ENCODE data around the gene ABTB2.

Gene ABTB2

GRCh38 chr11:34204396-34205279 is 153.2 kb downstream of the ABTB2 start:
- no peak overlapping the region for H3K27ac ChIP-seq (ENCODE audit: low read depth, low read length)
- no peak overlapping the region for H3K9ac ChIP-seq (ENCODE audit: low read depth in 1 of 2, low read length in 2 of 2)
- no peaks in the 10 kb centered on the region for H3K9me3 ChIP-seq (ENCODE audit: control insufficient read depth in 1 of 2, low read length in 2 of 2)
- H3K36me3 ChIP-seq (ENCODE audit: control insufficient read depth in 1 of 2, insufficient read depth in 2 of 2, low read length in 2 of 2), result no peaks in the 10 kb centered on the region
- no peaks in the 10 kb centered on the region for H3K27me3 ChIP-seq (ENCODE audit: control insufficient read depth in 1 of 2, insufficient read depth in 2 of 2, low read length in 2 of 2)
- no peak overlapping the region for H3K4me3 ChIP-seq (ENCODE audit: low read depth in 1 of 2, low read length in 2 of 2)
- peaks cover 4 to 10% of the 10 kb centered on the region in 2 donors for H3K4me1 ChIP-seq (ENCODE audit: control insufficient read depth in 1 of 2, insufficient read depth in 2 of 2, low read length in 2 of 2)

DNA sequence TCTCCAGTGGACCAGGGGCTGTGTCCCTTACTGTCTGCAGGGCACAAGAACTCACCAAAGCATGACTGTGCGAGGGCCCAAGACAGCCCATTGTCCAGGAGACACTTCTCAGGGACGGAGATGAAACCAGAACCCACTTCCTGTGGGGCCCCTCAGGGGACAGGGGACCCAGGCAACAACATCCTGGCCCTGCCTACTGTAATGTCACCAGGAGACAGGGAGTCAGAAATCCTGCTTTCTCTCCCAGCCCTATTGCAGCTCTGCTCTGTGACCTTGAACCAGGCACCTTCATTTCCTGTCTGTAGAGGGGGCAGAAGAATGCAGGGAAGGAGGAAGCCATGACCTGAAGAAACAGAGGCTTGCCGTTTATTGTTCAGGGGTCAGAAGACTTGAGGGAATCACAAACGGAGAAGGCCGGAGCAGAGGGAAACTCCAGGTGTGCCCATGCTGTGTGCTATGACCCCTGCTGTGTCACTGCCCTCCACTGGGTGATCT is 154.4 kb downstream of the ABTB2 start:
- Histone ChIP-seq H3K27ac (ENCODE audit: low read depth, low read length) (no peak overlapping the region), H3K27me3 (ENCODE audit: control insufficient read depth in 1 of 2, insufficient read depth in 2 of 2, low read length in 2 of 2) (no peaks in the 10 kb centered on the region), H3K36me3 (ENCODE audit: control insufficient read depth in 1 of 2, insufficient read depth in 2 of 2, low read length in 2 of 2) (no peaks in the 10 kb centered on the region), H3K9me3 (ENCODE audit: control insufficient read depth in 1 of 2, low read length in 2 of 2) (no peaks in the 10 kb centered on the region), H3K4me1 (ENCODE audit: control insufficient read depth in 1 of 2, insufficient read depth in 2 of 2, low read length in 2 of 2) (peaks cover 4 to 6% of the 10 kb centered on the region in 2 donors), H3K4me3 (ENCODE audit: low read depth in 1 of 2, low read length in 2 of 2) (no peak overlapping the region), H3K9ac (ENCODE audit: low read depth in 1 of 2, low read length in 2 of 2) (no peak overlapping the region)

- no peaks in the 10 kb centered on the region for H3K27me3 ChIP-seq (ENCODE audit: control insufficient read depth in 1 of 2, insufficient read depth in 2 of 2, low read length in 2 of 2)
- H3K27ac ChIP-seq (ENCODE audit: low read depth, low read length), result no peak overlapping the region
- H3K4me1 ChIP-seq (ENCODE audit: control insufficient read depth in 1 of 2, insufficient read depth in 2 of 2, low read length in 2 of 2), result no peaks in the 10 kb centered on the region
- H3K4me3 ChIP-seq (ENCODE audit: low read depth in 1 of 2, low read length in 2 of 2), result no peak overlapping the region
- H3K36me3 ChIP-seq (ENCODE audit: control insufficient read depth in 1 of 2, insufficient read depth in 2 of 2, low read length in 2 of 2), result peaks cover 0 to 4% of the 10 kb centered on the region in 2 donors
- H3K9me3 ChIP-seq (ENCODE audit: control insufficient read depth in 1 of 2, low read length in 2 of 2), result no peaks in the 10 kb centered on the region
- H3K9ac ChIP-seq (ENCODE audit: low read depth in 1 of 2, low read length in 2 of 2), result no peak overlapping the region
Measured at GRCh38 chr11:34201129-34201528, 156.7 kb downstream of the ABTB2 start.

- no peak overlapping the region for H3K9ac ChIP-seq (ENCODE audit: low read depth in 1 of 2, low read length in 2 of 2)
- H3K9me3 ChIP-seq (ENCODE audit: control insufficient read depth in 1 of 2, low read length in 2 of 2), result no peaks in the 10 kb centered on the region
- no peak overlapping the region for H3K27ac ChIP-seq (ENCODE audit: low read depth, low read length)
- H3K4me1 ChIP-seq (ENCODE audit: control insufficient read depth in 1 of 2, insufficient read depth in 2 of 2, low read length in 2 of 2), result no peaks in the 10 kb centered on the region
- H3K36me3 ChIP-seq (ENCODE audit: control insufficient read depth in 1 of 2, insufficient read depth in 2 of 2, low read length in 2 of 2), result peaks cover 0 to 7% of the 10 kb centered on the region in 2 donors
- no peak overlapping the region for H3K4me3 ChIP-seq (ENCODE audit: low read depth in 1 of 2, low read length in 2 of 2)
- H3K27me3 ChIP-seq (ENCODE audit: control insufficient read depth in 1 of 2, insufficient read depth in 2 of 2, low read length in 2 of 2), result no peaks in the 10 kb centered on the region
Measured at GRCh38 chr11:34199525-34199924, 158.3 kb downstream of the ABTB2 start.

DNA sequence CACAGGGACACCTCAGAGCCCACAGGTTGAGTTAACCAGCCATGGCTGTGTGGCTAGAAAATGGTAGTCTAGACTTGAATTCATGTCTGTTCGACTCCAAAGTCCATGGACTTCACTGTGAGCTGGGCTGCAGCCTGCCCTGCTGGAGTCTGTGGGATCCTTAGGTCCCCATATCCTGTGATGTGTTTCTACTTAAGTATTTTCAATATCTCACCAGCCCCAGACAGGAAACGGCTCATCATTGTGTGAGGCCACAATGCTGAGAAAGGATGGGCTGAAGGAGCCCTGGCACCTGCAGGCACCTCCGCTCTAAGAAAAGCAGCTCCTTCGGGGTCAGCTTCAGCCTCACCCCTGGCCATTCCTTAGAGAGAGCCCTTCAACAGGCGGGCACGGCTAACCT is 159.3 kb downstream of the ABTB2 start:
- no peak overlapping the region for H3K27ac ChIP-seq (ENCODE audit: low read depth, low read length)
- H3K9me3 ChIP-seq (ENCODE audit: control insufficient read depth in 1 of 2, low read length in 2 of 2), result no peaks in the 10 kb centered on the region
- peaks cover 0 to 3% of the 10 kb centered on the region in 2 donors for H3K4me1 ChIP-seq (ENCODE audit: control insufficient read depth in 1 of 2, insufficient read depth in 2 of 2, low read length in 2 of 2)
- H3K27me3 ChIP-seq (ENCODE audit: control insufficient read depth in 1 of 2, insufficient read depth in 2 of 2, low read length in 2 of 2), result no peaks in the 10 kb centered on the region
- H3K9ac ChIP-seq (ENCODE audit: low read depth in 1 of 2, low read length in 2 of 2), result no peak overlapping the region
- H3K36me3 ChIP-seq (ENCODE audit: control insufficient read depth in 1 of 2, insufficient read depth in 2 of 2, low read length in 2 of 2), result peaks cover 0 to 7% of the 10 kb centered on the region in 2 donors
- no peak overlapping the region for H3K4me3 ChIP-seq (ENCODE audit: low read depth in 1 of 2, low read length in 2 of 2)

DNA sequence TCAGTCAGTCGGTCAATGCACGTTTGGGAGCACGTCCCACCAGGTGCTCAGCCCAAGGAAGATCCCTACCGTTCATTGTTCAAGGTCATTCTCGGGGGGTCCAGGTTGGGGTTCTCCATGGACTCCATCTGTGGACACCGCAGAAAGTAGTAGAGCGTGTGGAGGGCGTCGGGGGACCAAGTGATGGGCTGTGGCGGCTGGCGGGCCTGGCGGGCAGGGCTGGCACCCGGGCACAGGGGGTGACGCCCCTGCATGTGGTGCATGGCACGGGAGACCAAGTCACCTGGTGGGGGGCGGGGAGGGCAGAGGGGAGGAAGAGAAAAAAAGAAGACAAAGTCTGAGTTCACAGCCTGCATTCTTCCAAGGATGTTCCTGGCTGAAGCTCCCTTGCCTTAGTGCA is 160.6 kb downstream of the ABTB2 start:
- Histone ChIP-seq H3K4me3 (ENCODE audit: low read depth in 1 of 2, low read length in 2 of 2) (no peak overlapping the region), H3K9me3 (ENCODE audit: control insufficient read depth in 1 of 2, low read length in 2 of 2) (no peaks in the 10 kb centered on the region), H3K36me3 (ENCODE audit: control insufficient read depth in 1 of 2, insufficient read depth in 2 of 2, low read length in 2 of 2) (peaks cover 0 to 7% of the 10 kb centered on the region in 2 donors), H3K9ac (ENCODE audit: low read depth in 1 of 2, low read length in 2 of 2) (no peak overlapping the region), H3K27me3 (ENCODE audit: control insufficient read depth in 1 of 2, insufficient read depth in 2 of 2, low read length in 2 of 2) (no peaks in the 10 kb centered on the region), H3K27ac (ENCODE audit: low read depth, low read length) (no peak overlapping the region), H3K4me1 (ENCODE audit: control insufficient read depth in 1 of 2, insufficient read depth in 2 of 2, low read length in 2 of 2) (peaks cover 5 to 7% of the 10 kb centered on the region in 2 donors)

- Histone ChIP-seq H3K27ac (ENCODE audit: low read depth, low read length) (no peak overlapping the region), H3K27me3 (ENCODE audit: control insufficient read depth in 1 of 2, insufficient read depth in 2 of 2, low read length in 2 of 2) (no peaks in the 10 kb centered on the region), H3K9me3 (ENCODE audit: control insufficient read depth in 1 of 2, low read length in 2 of 2) (no peaks in the 10 kb centered on the region), H3K36me3 (ENCODE audit: control insufficient read depth in 1 of 2, insufficient read depth in 2 of 2, low read length in 2 of 2) (peaks cover 0 to 7% of the 10 kb centered on the region in 2 donors), H3K9ac (ENCODE audit: low read depth in 1 of 2, low read length in 2 of 2) (no peak overlapping the region), H3K4me3 (ENCODE audit: low read depth in 1 of 2, low read length in 2 of 2) (no peak overlapping the region), H3K4me1 (ENCODE audit: control insufficient read depth in 1 of 2, insufficient read depth in 2 of 2, low read length in 2 of 2) (peaks cover 5 to 7% of the 10 kb centered on the region in 2 donors)
Measured at GRCh38 chr11:34194576-34195335, 163.1 kb downstream of the ABTB2 start.

DNA sequence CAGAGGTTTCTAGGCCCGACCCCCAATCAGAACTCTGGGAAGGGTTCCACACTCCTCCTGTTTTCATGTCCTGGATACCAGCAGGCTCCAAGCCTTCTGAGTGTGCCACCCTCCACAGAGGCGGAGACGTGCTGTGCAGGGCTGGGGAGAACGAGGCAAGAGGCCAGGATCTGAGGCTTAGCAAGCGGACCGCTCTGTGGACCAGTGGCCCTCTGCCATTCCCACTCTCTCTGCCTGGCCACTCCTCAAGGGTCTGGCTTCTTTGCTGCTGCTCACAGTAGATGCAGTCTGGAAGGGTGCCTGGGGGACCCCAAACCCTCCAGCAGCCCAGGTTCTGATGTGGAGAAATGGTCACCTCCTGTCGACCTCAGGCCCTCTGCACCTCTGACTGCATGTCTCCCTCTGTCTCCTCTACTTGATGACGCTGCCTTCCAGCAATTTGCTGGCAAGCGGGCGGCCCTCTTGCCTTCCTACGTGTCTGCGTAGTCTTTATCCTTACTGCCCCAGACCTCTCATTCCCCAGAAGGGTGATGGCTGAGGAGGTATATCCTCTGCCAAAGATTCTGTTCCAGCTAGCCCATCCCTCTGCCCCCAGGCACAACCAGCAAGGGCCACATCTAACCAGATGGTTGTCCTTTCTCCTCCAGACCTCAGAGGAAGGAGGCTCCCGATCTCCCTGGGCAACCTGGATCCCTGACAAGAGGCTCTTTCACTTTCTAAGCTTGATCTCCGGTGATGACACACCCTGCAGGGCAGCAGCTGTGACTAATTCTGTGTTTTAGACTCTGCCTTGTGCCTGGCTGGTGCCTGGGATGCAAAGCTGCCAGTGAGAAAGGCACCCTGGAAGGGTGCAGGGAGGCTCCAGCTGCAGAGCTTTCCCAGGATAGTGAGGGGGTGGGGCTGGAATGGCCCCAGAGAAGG is 165.1 kb downstream of the ABTB2 start:
- Histone ChIP-seq H3K4me1 (ENCODE audit: control insufficient read depth in 1 of 2, insufficient read depth in 2 of 2, low read length in 2 of 2) (peaks cover 5 to 7% of the 10 kb centered on the region in 2 donors), H3K4me3 (ENCODE audit: low read depth in 1 of 2, low read length in 2 of 2) (no peak overlapping the region), H3K9me3 (ENCODE audit: control insufficient read depth in 1 of 2, low read length in 2 of 2) (no peaks in the 10 kb centered on the region), H3K27me3 (ENCODE audit: control insufficient read depth in 1 of 2, insufficient read depth in 2 of 2, low read length in 2 of 2) (no peaks in the 10 kb centered on the region), H3K36me3 (ENCODE audit: control insufficient read depth in 1 of 2, insufficient read depth in 2 of 2, low read length in 2 of 2) (peaks cover 0 to 7% of the 10 kb centered on the region in 2 donors), H3K27ac (ENCODE audit: low read depth, low read length) (no peak overlapping the region), H3K9ac (ENCODE audit: low read depth in 1 of 2, low read length in 2 of 2) (no peak overlapping the region)

- Histone ChIP-seq H3K9me3 (ENCODE audit: control insufficient read depth in 1 of 2, low read length in 2 of 2) (no peaks in the 10 kb centered on the region), H3K4me1 (ENCODE audit: control insufficient read depth in 1 of 2, insufficient read depth in 2 of 2, low read length in 2 of 2) (peaks cover 5 to 7% of the 10 kb centered on the region in 2 donors), H3K4me3 (ENCODE audit: low read depth in 1 of 2, low read length in 2 of 2) (no peak overlapping the region), H3K9ac (ENCODE audit: low read depth in 1 of 2, low read length in 2 of 2) (no peak overlapping the region), H3K27me3 (ENCODE audit: control insufficient read depth in 1 of 2, insufficient read depth in 2 of 2, low read length in 2 of 2) (no peaks in the 10 kb centered on the region), H3K36me3 (ENCODE audit: control insufficient read depth in 1 of 2, insufficient read depth in 2 of 2, low read length in 2 of 2) (peaks cover 0 to 3% of the 10 kb centered on the region in 2 donors), H3K27ac (ENCODE audit: low read depth, low read length) (no peak overlapping the region)
Measured at GRCh38 chr11:34191578-34191977, 166.2 kb downstream of the ABTB2 start.
